ENCODE measurements around the gene HSPB9.

DNA sequence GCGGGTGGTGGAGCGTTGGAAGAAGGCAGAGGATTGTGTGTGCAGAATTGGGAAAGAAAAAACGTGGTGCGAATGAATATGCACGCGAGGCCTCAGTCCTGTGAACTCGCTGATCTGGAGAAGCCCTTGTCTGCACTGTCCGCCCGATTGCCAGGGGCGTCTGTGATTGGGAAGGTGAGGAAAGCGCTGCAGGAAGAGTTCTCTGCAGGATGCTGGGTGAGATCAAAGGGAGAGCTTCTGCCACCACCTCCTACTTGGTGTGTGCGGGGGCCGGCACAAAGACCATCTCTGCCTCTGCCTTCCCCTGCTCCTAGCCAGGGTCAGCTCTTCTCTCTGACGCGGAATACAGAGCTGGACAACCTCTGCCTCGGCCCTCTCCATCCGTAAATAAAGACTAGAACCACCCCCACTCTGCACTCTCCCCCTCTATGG, 33.0 kb downstream of the HSPB9 start:
- TF ChIP-seq NCOR1 (IDR thresholded peaks at IDR 0.05) (no peak), CBFB (CRISPR knock-in tag; IDR thresholded peaks at IDR 0.05) (no peak), KDM1A (IDR thresholded peaks at IDR 0.05) (no peak), ZFP30 (CRISPR knock-in tag; IDR thresholded peaks at IDR 0.05; ENCODE audit: borderline replicate concordance) (no peak), NBN (IDR thresholded peaks at IDR 0.05; ENCODE audit: low read depth) (no peak), MEF2D (tag; conservative IDR thresholded peaks at IDR 0.05; ENCODE audit: low read depth) (no peak), ATF2 (CRISPR knock-in tag; IDR thresholded peaks at IDR 0.05) (no peak), ZZZ3 (IDR thresholded peaks at IDR 0.05) (no peak), ZBTB2 (IDR thresholded peaks at IDR 0.05) (no peak), BCLAF1 (IDR thresholded peaks at IDR 0.05; ENCODE audit: borderline replicate concordance in 1 of 2, control insufficient read depth in 1 of 2, low read depth in 2 of 2, low read length in 1 of 2) (no peak)
- TF ChIP-seq, protein P1, sequence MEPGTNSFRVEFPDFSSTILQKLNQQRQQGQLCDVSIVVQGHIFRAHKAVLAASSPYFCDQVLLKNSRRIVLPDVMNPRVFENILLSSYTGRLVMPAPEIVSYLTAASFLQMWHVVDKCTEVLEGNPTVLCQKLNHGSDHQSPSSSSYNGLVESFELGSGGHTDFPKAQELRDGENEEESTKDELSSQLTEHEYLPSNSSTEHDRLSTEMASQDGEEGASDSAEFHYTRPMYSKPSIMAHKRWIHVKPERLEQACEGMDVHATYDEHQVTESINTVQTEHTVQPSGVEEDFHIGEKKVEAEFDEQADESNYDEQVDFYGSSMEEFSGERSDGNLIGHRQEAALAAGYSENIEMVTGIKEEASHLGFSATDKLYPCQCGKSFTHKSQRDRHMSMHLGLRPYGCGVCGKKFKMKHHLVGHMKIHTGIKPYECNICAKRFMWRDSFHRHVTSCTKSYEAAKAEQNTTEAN (CRISPR knock-in tag; IDR thresholded peaks at IDR 0.05) = no peak
